GM23338 (cell line): Measurements from ENCODE around the gene HLA-DMB. TPM values are rescaled to one million over a fixed set of nuclear protein-coding genes. Genes with fewer than 3 reads are reported as not detected.

Experiments used
- ATAC-seq: fragments of 200-7000 bp; cut with Tn5 transposase; 3 replicates; pipeline ENCODE4 v1.9.1; 2020
- DNase-seq: peaks from one replicate; pipeline ENCODE4 v3.0.0-alpha.2; 2015; ENCODE audit warnings: low spot score
- H2AFZ ChIP-seq: fragments of 200-600 bp; sonication (generic); 2 replicates; pipeline ENCODE4 v1.8.0; 2016; ENCODE audit warnings: antibody characterized with exemption, mild to moderate bottlenecking, moderate library complexity
- H3F3A ChIP-seq: fragments of 200-600 bp; sonication (generic); replicated peaks from 2 replicates; pipeline ENCODE4 v1.8.0; 2017; ENCODE audit warnings: antibody characterized with exemption, mixed run types, low read depth
- H3K27ac ChIP-seq: fragments of 200-600 bp; sonication (generic); 2 replicates; pipeline ENCODE4 v1.6.1; 2016; ENCODE audit warnings: low read depth
- H3K27me3 ChIP-seq: fragments of 200-600 bp; sonication (generic); 2 replicates; pipeline ENCODE4 v1.8.0; 2016; ENCODE audit warnings: mild to moderate bottlenecking, mixed run types, moderate library complexity; ENCODE audit not compliant: insufficient read depth
- H3K36me3 ChIP-seq: fragments of 200-600 bp; sonication (generic); 2 replicates; pipeline ENCODE4 v1.8.0; 2016; ENCODE audit warnings: mild to moderate bottlenecking; ENCODE audit not compliant: insufficient read depth
- H3K4me1 ChIP-seq: fragments of 200-600 bp; sonication (generic); 2 replicates; pipeline ENCODE4 v1.8.0; 2016; ENCODE audit warnings: mild to moderate bottlenecking, moderate library complexity; ENCODE audit not compliant: insufficient read depth
- H3K4me2 ChIP-seq: fragments of 200-600 bp; sonication (generic); 2 replicates; pipeline ENCODE4 v1.7.1; 2017; ENCODE audit warnings: mixed run types
- H3K4me3 ChIP-seq: fragments of 200-600 bp; sonication (generic); 2 replicates; pipeline ENCODE4 v1.6.1; 2016; ENCODE audit warnings: mixed run types
- H3K79me2 ChIP-seq: fragments of 200-600 bp; sonication (generic); replicated peaks from 2 replicates; pipeline ENCODE4 v1.8.0; 2017; ENCODE audit warnings: mild to moderate bottlenecking; ENCODE audit not compliant: insufficient read depth
- H3K9me2 ChIP-seq: fragments of 200-600 bp; sonication (generic); 2 replicates; pipeline ENCODE4 v1.8.0; 2017; ENCODE audit not compliant: insufficient read depth
- H4K20me1 ChIP-seq: fragments of 200-600 bp; sonication (generic); replicated peaks from 2 replicates; pipeline ENCODE4 v1.8.0; 2017; ENCODE audit warnings: mild to moderate bottlenecking; ENCODE audit not compliant: insufficient read depth
- H3K27ac Mint-ChIP-seq: 2 replicates; pipeline ENCODE4 v1.8.0; 2020; ENCODE audit warnings: inconsistent platforms, mild to moderate bottlenecking, moderate library complexity, mixed read lengths
- H3K27me3 Mint-ChIP-seq: 3 replicates; pipeline ENCODE4 v1.8.0; 2022; ENCODE audit warnings: low read depth, mild to moderate bottlenecking, moderate library complexity, mixed read lengths, inconsistent platforms; ENCODE audit not compliant: insufficient read depth, poor library complexity
- H3K36me3 Mint-ChIP-seq: 3 replicates; pipeline ENCODE4 v1.8.0; 2021; ENCODE audit warnings: low read depth, mild to moderate bottlenecking, inconsistent platforms, moderate library complexity, mixed read lengths
- H3K4me1 Mint-ChIP-seq: 3 replicates; pipeline ENCODE4 v1.8.0; 2020; ENCODE audit warnings: mild to moderate bottlenecking, inconsistent platforms, mixed read lengths
- H3K4me3 Mint-ChIP-seq: 3 replicates; pipeline ENCODE4 v1.8.0; 2021; ENCODE audit warnings: moderate library complexity, mild to moderate bottlenecking, inconsistent platforms, mixed read lengths
- H3K9me3 Mint-ChIP-seq: 3 replicates; pipeline ENCODE4 v1.8.0; 2020; ENCODE audit warnings: moderate library complexity, mild to moderate bottlenecking, inconsistent platforms, mixed read lengths
- CREB1 ChIP-seq: fragments of 250-450 bp; sonication (Bioruptor Pico); IDR thresholded peaks from 2 replicates; pipeline ENCODE4 v1.5.0; 2020; ENCODE audit warnings: low read depth, mild to moderate bottlenecking, moderate library complexity
- EZH2 ChIP-seq: fragments of 200-600 bp; sonication (generic); IDR thresholded peaks from one replicate; pipeline ENCODE4 v1.8.0; 2017; ENCODE audit warnings: antibody characterized with exemption, mild to moderate bottlenecking, low read depth; ENCODE audit not compliant: unreplicated experiment
- EZH2phosphoT487 ChIP-seq: fragments of 200-600 bp; sonication (generic); IDR thresholded peaks from one replicate; pipeline ENCODE4 v1.8.1; 2018; ENCODE audit warnings: antibody characterized with exemption; ENCODE audit not compliant: unreplicated experiment
- JUNB ChIP-seq: IDR thresholded peaks from one replicate; pipeline ENCODE4 v1.6.1; 2016; ENCODE audit warnings: antibody characterized with exemption; ENCODE audit not compliant: unreplicated experiment
- NANOG ChIP-seq: IDR thresholded peaks from 2 replicates; pipeline ENCODE4 v1.6.1; 2016; ENCODE audit warnings: antibody characterized with exemption, borderline replicate concordance
- POLR2AphosphoS5 ChIP-seq: IDR thresholded peaks from 2 replicates; pipeline ENCODE4 v1.6.1; 2016; ENCODE audit warnings: antibody characterized with exemption, low read depth
- REST ChIP-seq: IDR thresholded peaks from one replicate; pipeline ENCODE4 v1.6.1; 2018; ENCODE audit warnings: antibody characterized with exemption; ENCODE audit not compliant: unreplicated experiment
- STAT1 ChIP-seq: IDR thresholded peaks from one replicate; pipeline ENCODE4 v1.6.1; 2016; ENCODE audit warnings: antibody characterized with exemption; ENCODE audit not compliant: unreplicated experiment
- ZNF114 ChIP-seq: fragments of 250-450 bp; sonication (Bioruptor Pico); IDR thresholded peaks from 2 replicates; pipeline ENCODE4 v1.5.0; 2020; ENCODE audit warnings: mild to moderate bottlenecking, moderate library complexity
- ZNF331 ChIP-seq: fragments of 250-450 bp; sonication (Bioruptor Pico); IDR thresholded peaks from 2 replicates; pipeline ENCODE4 v1.5.0; 2020; ENCODE audit warnings: low read depth, mild to moderate bottlenecking, moderate library complexity
- polyA plus RNA-seq: library from polyadenylated mRNA; unstranded; fragments of >200 nt; fragmentation: Nextera tagmentation; extraction: Ambion mirVana; gene quantifications from 2 replicates; pipeline ENCODE4 v1.2.1, GENCODE V29; 2016
- total RNA-seq: library from RNA; depleted of rRNA; stranded (reverse); fragments of >200 nt; shearing (Covaris generic); gene quantifications from 2 replicates; pipeline ENCODE4 v1.2.3, GENCODE V29; 2014
- TF ChIP-seq, protein P1 (sequence below), 2 experiments: fragments of 200-600 bp in 1 of 2; sonication (generic) in 1 of 2; conservative IDR thresholded peaks; 2 replicates each; pipeline versions ENCODE4 v1.5.1 to v1.6.1; 2016 to 2017; ENCODE audit warnings: antibody characterized with exemption in 2 of 2, low read depth in 2 of 2, mild to moderate bottlenecking in 2 of 2, moderate library complexity in 1 of 2
- TF ChIP-seq, protein P2 (sequence below): IDR thresholded peaks from 2 replicates; pipeline ENCODE4 v1.6.1; 2016; ENCODE audit warnings: antibody characterized with exemption
- TF ChIP-seq, protein P3 (sequence below): fragments of 250-450 bp; sonication (Bioruptor Pico); IDR thresholded peaks from 2 replicates; pipeline ENCODE4 v1.5.0; 2020; ENCODE audit warnings: mild to moderate bottlenecking, moderate library complexity

Gene HLA-DMB
- total and polyA plus RNA-seq, 2 experiments from 2014 or later: 0.70 to 1.6 TPM

- ATAC-seq (no peak), DNase-seq (no peak)
- no peaks in the 10 kb centered on the region for H3K9me2 ChIP-seq
- no peaks in the 10 kb centered on the region; the same call in 1 of the 2 replicates for H3F3A ChIP-seq
- no peaks in the 10 kb centered on the region for H3K79me2 ChIP-seq
- H3K4me1 ChIP-seq: peaks cover 8% of the 10 kb centered on the region; the same call in 1 of the 2 replicates
- no peak overlapping the region for H3K4me3 ChIP-seq
- H3K36me3 ChIP-seq: no peaks in the 10 kb centered on the region
- no peaks in the 10 kb centered on the region for H3K9me3 Mint-ChIP-seq
- no peak overlapping the region for H2AFZ ChIP-seq
- H3K27me3 ChIP-seq: no peaks in the 10 kb centered on the region
- no peak overlapping the region for H3K4me2 ChIP-seq
- H3K4me3 Mint-ChIP-seq: no peak overlapping the region
- no peak overlapping the region for H3K27ac Mint-ChIP-seq
- TF ChIP-seq ZNF331 (CRISPR knock-in tag) (no peak), EZH2 (no peak), POLR2AphosphoS5 (no peak), NANOG (no peak), JUNB (no peak), EZH2phosphoT487 (no peak), REST (no peak), CREB1 (CRISPR knock-in tag) (no peak), STAT1 (no peak), ZNF114 (CRISPR knock-in tag) (no peak)
- TF ChIP-seq, protein P1, sequence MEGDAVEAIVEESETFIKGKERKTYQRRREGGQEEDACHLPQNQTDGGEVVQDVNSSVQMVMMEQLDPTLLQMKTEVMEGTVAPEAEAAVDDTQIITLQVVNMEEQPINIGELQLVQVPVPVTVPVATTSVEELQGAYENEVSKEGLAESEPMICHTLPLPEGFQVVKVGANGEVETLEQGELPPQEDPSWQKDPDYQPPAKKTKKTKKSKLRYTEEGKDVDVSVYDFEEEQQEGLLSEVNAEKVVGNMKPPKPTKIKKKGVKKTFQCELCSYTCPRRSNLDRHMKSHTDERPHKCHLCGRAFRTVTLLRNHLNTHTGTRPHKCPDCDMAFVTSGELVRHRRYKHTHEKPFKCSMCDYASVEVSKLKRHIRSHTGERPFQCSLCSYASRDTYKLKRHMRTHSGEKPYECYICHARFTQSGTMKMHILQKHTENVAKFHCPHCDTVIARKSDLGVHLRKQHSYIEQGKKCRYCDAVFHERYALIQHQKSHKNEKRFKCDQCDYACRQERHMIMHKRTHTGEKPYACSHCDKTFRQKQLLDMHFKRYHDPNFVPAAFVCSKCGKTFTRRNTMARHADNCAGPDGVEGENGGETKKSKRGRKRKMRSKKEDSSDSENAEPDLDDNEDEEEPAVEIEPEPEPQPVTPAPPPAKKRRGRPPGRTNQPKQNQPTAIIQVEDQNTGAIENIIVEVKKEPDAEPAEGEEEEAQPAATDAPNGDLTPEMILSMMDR (conservative IDR thresholded peaks at IDR 0.05; ENCODE audit: low read depth in 2 of 2): no peak
- TF ChIP-seq, protein P2, sequence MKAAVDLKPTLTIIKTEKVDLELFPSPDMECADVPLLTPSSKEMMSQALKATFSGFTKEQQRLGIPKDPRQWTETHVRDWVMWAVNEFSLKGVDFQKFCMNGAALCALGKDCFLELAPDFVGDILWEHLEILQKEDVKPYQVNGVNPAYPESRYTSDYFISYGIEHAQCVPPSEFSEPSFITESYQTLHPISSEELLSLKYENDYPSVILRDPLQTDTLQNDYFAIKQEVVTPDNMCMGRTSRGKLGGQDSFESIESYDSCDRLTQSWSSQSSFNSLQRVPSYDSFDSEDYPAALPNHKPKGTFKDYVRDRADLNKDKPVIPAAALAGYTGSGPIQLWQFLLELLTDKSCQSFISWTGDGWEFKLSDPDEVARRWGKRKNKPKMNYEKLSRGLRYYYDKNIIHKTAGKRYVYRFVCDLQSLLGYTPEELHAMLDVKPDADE: no peak
- TF ChIP-seq, protein P3, sequence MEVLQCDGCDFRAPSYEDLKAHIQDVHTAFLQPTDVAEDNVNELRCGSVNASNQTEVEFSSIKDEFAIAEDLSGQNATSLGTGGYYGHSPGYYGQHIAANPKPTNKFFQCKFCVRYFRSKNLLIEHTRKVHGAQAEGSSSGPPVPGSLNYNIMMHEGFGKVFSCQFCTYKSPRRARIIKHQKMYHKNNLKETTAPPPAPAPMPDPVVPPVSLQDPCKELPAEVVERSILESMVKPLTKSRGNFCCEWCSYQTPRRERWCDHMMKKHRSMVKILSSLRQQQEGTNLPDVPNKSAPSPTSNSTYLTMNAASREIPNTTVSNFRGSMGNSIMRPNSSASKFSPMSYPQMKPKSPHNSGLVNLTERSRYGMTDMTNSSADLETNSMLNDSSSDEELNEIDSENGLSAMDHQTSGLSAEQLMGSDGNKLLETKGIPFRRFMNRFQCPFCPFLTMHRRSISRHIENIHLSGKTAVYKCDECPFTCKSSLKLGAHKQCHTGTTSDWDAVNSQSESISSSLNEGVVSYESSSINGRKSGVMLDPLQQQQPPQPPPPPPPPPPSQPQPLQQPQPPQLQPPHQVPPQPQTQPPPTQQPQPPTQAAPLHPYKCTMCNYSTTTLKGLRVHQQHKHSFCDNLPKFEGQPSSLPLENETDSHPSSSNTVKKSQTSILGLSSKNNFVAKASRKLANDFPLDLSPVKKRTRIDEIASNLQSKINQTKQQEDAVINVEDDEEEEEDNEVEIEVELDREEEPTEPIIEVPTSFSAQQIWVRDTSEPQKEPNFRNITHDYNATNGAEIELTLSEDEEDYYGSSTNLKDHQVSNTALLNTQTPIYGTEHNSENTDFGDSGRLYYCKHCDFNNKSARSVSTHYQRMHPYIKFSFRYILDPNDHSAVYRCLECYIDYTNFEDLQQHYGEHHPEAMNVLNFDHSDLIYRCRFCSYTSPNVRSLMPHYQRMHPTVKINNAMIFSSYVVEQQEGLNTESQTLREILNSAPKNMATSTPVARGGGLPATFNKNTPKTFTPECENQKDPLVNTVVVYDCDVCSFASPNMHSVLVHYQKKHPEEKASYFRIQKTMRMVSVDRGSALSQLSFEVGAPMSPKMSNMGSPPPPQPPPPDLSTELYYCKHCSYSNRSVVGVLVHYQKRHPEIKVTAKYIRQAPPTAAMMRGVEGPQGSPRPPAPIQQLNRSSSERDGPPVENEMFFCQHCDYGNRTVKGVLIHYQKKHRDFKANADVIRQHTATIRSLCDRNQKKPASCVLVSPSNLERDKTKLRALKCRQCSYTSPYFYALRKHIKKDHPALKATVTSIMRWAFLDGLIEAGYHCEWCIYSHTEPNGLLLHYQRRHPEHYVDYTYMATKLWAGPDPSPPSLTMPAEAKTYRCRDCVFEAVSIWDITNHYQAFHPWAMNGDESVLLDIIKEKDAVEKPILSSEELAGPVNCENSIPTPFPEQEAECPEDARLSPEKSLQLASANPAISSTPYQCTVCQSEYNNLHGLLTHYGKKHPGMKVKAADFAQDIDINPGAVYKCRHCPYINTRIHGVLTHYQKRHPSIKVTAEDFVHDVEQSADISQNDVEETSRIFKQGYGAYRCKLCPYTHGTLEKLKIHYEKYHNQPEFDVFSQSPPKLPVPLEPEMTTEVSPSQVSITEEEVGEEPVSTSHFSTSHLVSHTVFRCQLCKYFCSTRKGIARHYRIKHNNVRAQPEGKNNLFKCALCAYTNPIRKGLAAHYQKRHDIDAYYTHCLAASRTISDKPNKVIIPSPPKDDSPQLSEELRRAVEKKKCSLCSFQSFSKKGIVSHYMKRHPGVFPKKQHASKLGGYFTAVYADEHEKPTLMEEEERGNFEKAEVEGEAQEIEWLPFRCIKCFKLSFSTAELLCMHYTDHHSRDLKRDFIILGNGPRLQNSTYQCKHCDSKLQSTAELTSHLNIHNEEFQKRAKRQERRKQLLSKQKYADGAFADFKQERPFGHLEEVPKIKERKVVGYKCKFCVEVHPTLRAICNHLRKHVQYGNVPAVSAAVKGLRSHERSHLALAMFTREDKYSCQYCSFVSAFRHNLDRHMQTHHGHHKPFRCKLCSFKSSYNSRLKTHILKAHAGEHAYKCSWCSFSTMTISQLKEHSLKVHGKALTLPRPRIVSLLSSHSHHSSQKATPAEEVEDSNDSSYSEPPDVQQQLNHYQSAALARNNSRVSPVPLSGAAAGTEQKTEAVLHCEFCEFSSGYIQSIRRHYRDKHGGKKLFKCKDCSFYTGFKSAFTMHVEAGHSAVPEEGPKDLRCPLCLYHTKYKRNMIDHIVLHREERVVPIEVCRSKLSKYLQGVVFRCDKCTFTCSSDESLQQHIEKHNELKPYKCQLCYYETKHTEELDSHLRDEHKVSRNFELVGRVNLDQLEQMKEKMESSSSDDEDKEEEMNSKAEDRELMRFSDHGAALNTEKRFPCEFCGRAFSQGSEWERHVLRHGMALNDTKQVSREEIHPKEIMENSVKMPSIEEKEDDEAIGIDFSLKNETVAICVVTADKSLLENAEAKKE (CRISPR knock-in tag): no peak
- H4K20me1 ChIP-seq: no peaks in the 10 kb centered on the region
- H3K27ac ChIP-seq: no peak overlapping the region
- no peaks in the 10 kb centered on the region for H3K36me3 Mint-ChIP-seq
- H3K4me1 Mint-ChIP-seq: peaks cover 28% of the 10 kb centered on the region
- peaks cover 2% of the 10 kb centered on the region for H3K27me3 Mint-ChIP-seq
Observed at GRCh38 chr6:32950010-32950409, 9.2 kb upstream of the HLA-DMB start.
